Astrocyte of the hippocampus (primary cell): ENCODE data around the gene GDF11.

ENCODE experiments used
- DNase-seq: peaks from one replicate; pipeline ENCODE4 v3.0.0; 2011; ENCODE audit warnings: low read depth, low spot score

GDF11 gene

DNA sequence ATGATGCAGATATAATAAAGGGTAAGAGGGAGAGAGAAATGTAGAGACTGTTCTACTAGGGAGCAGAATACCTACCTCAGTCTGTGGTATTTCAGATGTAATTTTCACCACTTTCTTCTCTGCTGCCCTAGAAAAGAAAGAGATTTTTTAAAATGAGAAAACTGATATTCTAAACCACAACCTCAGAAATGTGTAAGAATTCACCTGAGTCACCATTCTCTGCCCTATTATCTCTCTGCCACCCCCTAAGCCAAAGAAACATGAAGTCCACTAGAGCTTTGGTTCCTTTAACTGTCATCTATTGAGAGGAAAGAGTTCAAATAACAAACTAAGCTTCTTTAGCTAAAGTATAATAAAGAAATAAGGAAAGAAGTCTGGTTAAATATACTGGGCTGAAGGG, 53.0 kb downstream of the GDF11 start:
- no peak for DNase-seq

DNA sequence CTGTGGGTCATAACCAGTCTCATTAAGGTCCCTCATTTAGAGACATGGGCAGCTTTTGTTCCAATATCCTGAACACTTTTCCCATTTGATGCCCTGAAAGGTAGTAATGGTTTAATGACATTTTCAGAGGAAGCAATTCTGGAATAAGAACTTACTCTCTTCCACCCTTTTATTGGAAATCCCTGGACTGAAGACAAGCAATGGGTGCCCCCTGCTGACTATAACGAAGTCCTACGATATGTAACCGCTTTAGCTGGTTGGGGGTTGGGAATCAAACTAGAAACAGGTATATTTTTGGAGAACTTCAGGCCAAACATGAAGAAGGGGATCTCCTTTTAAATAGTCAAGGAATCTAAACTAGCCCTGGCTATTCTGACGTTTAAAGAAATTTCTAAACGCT, 54.1 kb downstream of the GDF11 start:
- peak; percentile 68 for DNase-seq

DNA sequence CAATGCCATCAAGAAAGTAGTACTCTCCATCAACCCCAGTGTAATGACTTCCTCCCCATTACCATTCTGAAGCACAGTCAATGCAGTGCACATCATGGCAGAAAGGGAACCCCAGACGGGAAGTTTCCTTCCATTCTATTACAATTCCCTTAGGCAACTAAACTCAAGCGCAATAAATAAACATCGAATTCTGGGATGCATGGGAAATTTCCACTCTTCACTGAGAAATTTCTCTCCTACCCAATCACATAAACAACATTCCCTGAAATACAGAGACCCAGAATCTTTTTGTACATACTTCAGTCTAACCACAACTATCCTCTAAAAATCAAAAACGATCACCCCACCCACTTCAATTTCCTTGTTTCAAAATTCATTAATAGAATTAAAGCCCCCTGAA, 54.6 kb downstream of the GDF11 start:
- no peak for DNase-seq
